NCI-H510A treated with DMSO at 0.1 percent for 48 hours (cell line): Measurements from ENCODE around the gene ELP6.

Experiments
- DNase-seq: peaks from one replicate; lab custom pipeline; 2025; lab: John Stamatoyannopoulos, UW

ELP6 gene

GRCh38 chr3:47513125-47513929, at the start of gene ELP6:
TSS of gene ELP6 (minus strand) at chr3:47513712. CDS start at chr3:47513590, 122 bp downstream.
- peak; percentile 94 for DNase-seq

GRCh38 chr3:47556351-47556750, 42.8 kb upstream of the ELP6 start:
- DNase-seq: no peak

- DNase-seq: no peak
Measured at GRCh38 chr3:47554335-47554734, 40.8 kb upstream of the ELP6 start.

GRCh38 chr3:47553407-47553806, 39.9 kb upstream of the ELP6 start:
- no peak for DNase-seq

GRCh38 chr3:47542471-47543173, 29.1 kb upstream of the ELP6 start:
- DNase-seq: no peak

- no peak for DNase-seq
Measured at GRCh38 chr3:47541583-47542108, 28.1 kb upstream of the ELP6 start.

GRCh38 chr3:47540281-47540680, 26.8 kb upstream of the ELP6 start:
- no peak for DNase-seq

- no peak for DNase-seq
Measured at GRCh38 chr3:47536967-47537366, 23.5 kb upstream of the ELP6 start.

GRCh38 chr3:47536221-47536891, 22.8 kb upstream of the ELP6 start:
- no peak for DNase-seq

- no peak for DNase-seq
Measured at GRCh38 chr3:47533996-47534454, 20.5 kb upstream of the ELP6 start.

- no peak for DNase-seq
Measured at GRCh38 chr3:47533481-47533880, 20.0 kb upstream of the ELP6 start.

- DNase-seq: no peak
Measured at GRCh38 chr3:47527952-47528725, 14.6 kb upstream of the ELP6 start.

- no peak for DNase-seq
Measured at GRCh38 chr3:47525617-47526016, 12.1 kb upstream of the ELP6 start.

- no peak for DNase-seq
Measured at GRCh38 chr3:47523310-47524073, 10.0 kb upstream of the ELP6 start.

GRCh38 chr3:47522082-47522987, 8.8 kb upstream of the ELP6 start:
- peak; percentile 72 for DNase-seq

- no peak for DNase-seq
Measured at GRCh38 chr3:47520756-47521155, 7.2 kb upstream of the ELP6 start.

- no peak for DNase-seq
Measured at GRCh38 chr3:47517937-47518336, 4.4 kb upstream of the ELP6 start.

- DNase-seq: no peak
Measured at GRCh38 chr3:47515864-47516319, 2.4 kb upstream of the ELP6 start.

- no peak for DNase-seq
Measured at GRCh38 chr3:47515100-47515499, 1.6 kb upstream of the ELP6 start.
